GM21717 (cell line): Measurements from ENCODE around the gene CDH12.
"Not testable (repeated sequence)": the region's sequence is repeated elsewhere in the genome, so short reads cannot be mapped to it uniquely, and the experiment has no call there.

Experiments used
- ATAC-seq: cut with Tn5 transposase; IDR thresholded peaks from one replicate; pipeline ENCODE4 v1.9.1; 2021; ENCODE audit warnings: mild to moderate bottlenecking, moderate library complexity; ENCODE audit not compliant: unreplicated experiment

The CDH12 gene

DNA sequence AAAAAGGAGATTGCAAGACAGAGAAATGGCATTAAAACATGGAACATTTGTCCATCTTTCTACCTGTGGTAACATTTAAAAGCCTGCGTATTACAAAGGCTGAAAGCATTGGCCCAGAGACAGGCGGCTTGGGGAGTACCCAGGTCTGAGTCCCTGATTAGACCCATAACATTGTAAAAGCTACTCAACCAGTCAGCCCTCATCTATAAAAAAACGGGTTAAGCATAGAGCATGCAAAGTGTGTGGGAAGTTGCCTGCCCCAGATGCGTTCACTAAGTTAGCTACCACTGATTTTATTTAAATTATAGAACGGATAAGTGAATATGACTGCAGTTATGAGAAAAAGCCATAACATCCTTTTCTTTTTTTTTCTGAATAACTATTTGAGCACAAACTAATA lies 276.1 kb downstream of the CDH12 start:
- no peak for ATAC-seq

DNA sequence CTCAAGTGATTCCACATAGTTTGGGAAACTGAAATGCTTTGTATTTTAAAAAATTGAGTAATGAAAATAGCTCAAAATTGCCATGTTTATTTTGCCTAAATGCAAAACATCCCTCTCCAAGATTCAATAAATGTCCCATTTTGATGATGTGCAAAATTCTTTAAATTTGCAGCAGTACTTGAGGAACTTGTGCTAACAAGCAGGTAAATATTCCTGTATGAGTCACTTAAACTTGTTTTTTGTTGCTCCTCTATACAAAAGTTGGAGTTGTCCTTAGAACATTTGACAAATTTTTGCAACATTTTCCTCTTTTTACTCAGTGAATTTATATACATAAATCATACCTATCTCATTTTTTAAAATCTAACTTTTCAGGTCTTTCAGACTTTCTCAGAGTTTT lies 280.2 kb downstream of the CDH12 start:
- no peak for ATAC-seq

DNA sequence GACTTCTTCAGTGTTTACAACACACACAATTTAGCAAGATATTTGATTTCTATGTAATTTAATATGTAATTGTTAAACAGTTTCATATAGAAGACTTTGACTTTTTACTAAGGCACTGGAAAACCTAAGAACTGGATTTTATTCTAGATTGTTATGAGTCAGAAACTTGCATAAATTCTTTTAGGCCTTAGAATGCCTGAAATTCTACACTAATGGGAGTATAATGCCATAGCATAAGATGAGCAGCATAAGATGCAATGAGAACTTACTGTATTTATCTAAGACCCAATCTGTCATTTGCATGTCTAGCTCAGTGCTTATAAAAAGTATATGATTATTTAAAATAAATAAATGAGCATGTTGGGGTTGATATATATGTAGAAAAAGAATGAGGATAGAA lies 285.2 kb downstream of the CDH12 start:
- no peak for ATAC-seq

DNA sequence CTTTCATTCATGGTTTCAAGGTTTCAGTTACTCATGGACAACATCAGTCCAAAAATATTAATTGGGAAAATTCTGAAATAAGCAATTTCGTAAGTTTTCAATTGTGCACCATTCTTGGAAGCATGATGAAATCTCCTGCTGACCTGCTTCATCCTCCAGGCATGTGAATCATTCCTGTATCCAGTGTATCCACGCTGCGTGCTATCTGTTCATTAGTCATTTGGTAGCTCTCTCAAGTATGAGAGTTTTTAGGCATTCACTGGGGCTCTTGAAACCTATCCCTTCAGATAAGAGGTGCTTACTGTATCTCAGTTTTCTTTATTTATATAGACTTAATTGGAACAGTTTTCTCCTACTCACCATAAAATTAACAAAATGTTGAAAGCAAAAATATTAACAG lies 293.0 kb downstream of the CDH12 start:
- ATAC-seq: no peak

DNA sequence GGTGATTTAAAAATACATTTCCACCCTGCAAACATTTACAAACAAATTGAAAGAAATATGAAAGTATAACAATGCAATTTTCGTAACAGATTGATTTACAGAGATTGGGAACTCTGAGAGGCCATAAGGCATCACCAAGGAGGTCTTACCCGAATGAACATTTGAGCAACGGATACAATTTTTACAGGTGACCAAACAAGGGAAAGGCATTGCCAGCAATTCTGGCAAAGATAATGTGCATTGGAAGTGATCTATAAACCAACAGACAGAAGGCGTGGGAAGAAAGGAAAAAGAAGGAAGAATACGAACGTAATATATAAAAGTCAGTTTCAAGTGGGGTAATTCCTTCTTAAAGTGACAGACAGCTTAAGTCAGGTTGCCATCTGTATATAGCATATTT lies 295.9 kb downstream of the CDH12 start:
- ATAC-seq: no peak

DNA sequence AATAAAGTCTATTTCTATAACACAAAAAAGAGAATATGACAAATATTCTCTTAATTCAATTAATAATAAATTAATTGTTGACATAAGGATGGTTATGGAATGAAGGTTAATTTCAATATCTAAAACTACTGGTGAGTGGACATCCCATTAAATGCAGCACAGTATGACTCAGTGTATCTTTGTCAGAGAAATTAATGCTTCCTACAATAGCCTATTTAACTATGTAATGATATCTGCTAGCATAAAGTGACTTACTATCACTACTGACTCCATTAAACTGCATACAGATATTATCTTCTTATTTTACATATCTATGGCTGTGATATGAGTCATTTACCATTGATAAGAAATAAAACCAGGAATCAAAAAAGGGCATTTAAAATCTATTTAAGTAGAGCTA lies 298.7 kb downstream of the CDH12 start:
- no peak for ATAC-seq

DNA sequence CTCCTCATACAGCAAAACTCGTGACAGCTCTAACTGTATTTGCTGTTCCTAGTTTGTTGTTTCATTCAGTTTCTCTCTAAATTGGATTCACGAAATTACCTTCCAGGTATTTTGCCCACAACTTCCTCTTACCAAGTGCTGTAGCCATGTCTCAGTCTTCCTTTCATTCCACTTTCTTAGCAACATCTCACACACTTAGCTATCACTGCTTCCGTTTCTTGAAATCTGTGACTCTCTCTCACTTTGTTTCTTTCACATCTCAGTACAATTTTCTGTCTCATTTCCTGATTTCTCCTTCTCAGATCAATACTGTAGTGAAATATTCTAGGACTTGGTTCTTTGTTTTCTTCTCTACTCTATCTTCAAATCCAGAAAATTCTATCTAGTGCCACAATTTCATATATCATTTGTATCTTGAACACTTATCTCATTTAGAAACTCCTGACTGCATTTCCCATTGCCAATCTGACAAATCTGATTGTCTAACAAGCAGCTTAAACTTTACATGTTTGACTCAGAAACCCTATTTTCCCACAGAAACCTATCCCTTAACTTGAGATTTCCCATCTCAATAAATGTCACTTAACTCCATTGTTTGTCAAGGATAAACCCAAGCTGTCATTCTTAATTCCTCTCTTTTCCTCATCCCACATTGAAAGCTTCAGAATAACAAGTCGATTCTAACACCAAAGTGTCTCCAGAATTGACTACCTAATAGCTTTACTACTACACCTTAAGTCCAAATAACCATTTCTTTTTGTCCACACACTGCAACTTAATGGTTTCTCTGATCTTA lies 303.1 kb downstream of the CDH12 start:
- ATAC-seq: peak; percentile 81

DNA sequence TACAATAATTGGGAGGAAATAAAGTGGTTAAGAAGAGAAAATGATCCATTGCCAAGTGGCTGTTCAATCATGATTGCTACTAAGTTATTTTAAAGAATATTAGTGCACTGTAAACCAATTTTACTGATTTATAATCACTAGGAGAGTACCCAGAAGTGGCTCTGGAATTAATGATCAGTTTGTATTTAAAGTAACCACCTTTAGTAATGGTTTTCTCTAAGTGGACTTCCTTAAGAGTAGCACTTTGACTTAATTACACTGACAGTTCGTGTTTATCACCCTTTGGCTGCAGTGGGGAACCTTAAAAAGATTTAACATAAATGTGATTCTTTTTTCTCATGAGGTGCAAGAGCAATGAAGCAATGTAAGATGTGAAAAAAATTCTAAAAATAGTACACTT lies 310.8 kb downstream of the CDH12 start:
- ATAC-seq: no peak

DNA sequence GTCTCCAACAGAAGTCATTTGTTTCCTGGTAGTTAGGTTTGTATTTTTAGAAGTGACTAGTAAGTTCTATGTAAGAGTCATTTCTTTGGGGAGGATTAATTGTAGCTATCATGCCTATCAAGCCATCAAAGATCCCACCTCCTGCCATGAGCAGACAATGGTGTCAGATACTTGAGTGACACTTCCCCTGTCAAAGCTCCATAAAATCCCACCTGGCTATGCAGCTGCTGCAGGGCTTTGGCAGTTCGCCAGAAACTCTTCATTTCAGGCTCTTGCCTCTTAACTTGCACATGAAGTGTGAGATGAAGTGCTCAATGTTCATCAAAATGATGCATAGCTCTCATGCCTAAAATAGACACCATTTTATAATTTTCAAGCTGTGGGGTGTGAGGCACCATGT lies 312.1 kb downstream of the CDH12 start:
- no peak for ATAC-seq

DNA sequence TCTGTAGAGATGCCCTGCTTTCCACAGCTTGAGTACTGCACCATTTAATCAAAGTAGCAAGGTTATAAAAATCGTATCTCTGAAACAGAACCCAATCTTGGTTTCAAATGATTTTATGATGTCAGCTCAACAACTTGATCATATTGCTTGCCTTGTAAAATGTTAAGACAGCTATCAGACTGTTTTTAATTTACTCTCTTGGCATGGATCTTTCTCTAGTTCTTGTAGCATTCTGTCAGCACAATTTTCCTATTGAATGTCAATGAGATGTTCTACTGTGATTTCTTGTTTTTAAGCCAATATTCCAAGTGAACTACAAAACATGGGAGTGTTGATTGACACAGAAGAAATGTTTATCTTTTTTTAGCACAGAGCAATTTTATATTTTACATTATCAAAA lies 313.4 kb downstream of the CDH12 start:
- no peak for ATAC-seq

DNA sequence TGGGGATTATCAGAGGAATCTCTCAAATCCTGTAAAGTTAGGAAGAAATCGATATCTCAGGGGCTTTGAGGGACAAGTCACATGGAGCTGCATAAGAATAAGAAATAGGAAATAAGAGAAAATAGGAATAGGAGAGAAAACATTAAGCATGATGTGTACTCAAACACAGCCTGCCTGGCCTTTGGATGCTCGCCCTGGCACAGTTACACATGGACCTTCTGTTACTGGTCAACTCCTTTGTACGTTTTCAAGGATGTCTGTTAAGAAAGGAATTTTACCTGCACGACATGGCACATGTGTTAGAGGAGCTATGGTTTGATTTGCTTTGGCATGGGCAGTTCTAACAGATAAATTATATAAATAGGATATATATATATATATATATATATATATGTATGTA lies 321.2 kb downstream of the CDH12 start:
- no peak for ATAC-seq

DNA sequence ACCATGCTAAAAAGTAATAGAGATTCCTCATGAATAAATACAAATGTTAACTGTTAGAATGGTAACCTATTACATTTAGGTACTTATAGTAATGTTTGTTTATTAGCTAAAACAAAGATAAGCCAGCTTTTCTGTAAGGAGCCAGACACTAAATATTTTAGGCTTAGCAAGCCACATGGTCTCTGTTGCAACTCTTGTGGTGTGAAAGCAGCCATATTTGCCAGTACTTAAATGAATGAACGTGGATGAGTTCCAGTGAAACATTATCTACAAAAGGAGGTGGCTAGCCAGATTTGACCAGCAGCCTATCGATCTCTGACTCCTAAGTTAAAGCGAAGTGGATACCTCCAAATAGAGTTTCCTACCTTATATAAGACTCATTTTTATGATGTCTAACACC lies 331.6 kb downstream of the CDH12 start:
- no peak for ATAC-seq

DNA sequence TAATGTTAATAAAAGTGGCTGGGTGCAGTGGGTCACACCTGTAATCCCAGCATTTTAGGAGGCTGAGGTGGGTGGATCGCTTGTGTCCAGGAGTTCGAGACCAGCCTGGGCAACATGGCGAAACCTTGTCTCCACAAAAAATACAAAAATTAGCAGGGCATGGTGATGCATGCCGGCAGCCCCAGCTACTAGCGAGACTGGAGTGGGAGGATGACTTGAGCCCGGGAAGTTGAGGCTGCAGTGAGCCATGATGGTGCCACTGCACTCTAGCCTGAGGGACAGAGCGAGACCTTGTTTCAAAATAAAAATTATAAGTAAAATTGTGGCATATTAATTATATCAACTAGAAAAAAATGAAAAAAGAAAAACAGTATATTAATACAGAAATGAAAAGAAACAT lies 336.6 kb downstream of the CDH12 start:
- ATAC-seq: not testable (repeated sequence)

DNA sequence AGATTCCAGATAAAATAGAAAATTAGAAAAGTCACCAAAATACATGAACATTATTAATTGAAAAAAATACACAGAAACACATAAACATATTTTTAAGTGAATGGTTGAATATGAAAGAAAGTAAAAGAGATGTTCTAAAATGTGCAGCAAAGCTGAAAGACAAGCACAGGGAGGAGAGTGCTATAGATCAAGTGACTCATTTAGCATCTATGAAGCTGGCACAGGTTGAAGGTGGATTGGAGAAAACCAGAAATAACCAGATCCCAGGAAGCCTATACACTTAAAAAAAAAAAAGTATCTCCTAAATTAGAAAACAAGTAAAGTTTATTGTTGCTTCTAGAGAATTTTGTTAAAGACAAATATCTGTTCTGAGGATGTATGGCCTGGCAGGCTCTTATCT lies 338.9 kb downstream of the CDH12 start:
- ATAC-seq: no peak

DNA sequence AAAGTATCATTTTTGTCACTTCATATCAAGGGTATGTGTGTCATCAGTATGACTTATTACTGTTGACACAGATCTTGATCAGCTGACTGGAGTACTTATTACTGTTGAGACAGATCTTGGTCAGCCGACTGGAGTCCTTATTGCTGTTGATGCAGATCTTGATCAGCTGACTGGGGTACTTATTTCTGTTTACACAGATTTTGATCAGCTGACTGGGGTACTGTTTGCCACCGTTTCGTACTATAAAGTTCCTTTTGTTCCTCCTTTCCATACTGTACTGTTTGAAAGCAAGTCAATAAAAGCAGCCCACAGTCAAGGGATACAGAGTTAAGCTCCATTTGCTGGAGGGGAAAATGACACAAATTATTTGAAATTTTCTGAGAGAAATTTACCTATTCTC lies 347.3 kb downstream of the CDH12 start:
- no peak for ATAC-seq

DNA sequence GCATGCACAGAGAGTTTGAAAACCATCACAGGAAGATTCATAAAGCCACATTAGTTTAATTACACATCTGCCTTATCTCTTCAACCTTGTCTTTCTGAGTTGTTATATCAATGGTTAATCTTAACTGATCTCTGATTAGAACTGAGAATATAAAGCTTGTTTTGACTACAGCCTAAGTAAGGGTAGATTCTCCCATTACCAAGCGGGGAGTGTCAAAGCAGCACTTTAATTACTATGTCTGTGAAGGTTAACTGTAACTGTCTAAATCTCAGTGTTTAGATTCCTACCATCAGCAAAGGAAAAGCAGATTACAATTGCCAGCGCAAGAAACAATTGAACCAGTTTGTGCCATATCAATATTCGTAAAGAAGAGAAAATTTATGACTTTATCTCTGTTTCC lies 348.7 kb downstream of the CDH12 start:
- no peak for ATAC-seq

DNA sequence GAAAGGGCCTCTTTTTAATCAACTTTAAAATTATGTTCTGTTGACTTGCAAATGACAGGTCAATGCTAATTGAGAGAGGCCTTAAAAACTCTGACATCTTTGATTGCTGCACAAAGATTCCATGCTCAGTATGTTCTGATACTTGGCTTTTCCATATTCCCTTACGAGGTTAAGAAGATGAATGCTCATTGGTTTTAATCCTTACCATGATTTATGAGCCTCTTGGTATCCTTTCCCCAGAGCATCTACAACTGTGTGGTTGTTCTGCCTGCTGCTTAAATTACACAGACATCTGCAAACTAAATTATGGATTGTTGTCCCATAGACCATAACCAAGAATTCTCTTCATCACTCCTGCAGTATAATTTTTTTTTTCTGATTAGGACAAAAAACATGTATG lies 352.6 kb downstream of the CDH12 start:
- no peak for ATAC-seq

DNA sequence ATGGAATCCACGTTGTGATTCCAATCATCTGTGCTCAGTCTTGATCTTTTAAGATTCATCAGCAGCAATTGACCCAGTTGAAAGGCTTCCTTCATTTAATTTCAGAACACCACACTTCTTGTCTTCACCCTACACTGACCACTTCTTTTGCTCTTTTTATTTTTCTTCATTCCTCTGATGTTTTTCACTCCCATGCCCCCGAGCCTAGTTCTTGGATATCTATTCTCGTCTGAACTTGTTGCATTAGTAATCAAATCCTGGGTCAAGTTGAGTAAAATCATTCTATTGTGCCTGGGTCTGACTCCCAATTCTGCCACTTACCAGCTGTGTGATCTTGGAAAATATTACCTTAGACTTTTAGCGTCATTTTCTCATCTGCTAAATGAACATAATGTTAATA lies 356.5 kb downstream of the CDH12 start:
- ATAC-seq: no peak

DNA sequence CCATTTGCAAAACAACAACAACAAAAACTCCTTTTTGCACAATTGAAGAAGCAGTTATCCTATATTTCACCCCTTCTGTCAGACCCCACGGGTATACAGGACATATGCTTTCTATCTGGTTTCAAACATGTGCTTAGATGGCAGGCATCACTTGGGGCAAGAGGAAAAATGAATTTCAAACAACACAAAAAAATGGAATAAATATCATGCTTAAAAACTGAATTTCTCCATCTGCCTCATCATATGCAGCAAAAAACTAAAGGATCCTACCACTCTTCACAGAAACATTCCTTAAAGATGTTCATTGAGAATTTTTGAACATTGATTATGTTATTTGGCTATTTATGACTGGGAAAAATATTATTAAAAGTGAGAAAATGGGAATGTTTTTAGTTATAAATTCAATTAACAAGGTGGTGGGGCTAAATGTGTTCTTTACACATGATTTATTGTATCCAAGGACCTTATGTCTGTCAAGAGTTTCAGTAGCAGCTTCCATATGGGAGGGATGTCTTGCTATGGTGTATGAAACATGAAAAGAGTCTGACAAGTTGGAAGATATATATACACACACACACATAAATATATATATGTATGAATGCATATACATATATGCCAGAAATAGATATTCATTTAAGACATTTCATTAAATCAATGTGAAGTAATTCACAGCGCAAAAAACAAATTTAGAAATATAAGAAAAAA lies 358.0 kb downstream of the CDH12 start:
- no peak for ATAC-seq

DNA sequence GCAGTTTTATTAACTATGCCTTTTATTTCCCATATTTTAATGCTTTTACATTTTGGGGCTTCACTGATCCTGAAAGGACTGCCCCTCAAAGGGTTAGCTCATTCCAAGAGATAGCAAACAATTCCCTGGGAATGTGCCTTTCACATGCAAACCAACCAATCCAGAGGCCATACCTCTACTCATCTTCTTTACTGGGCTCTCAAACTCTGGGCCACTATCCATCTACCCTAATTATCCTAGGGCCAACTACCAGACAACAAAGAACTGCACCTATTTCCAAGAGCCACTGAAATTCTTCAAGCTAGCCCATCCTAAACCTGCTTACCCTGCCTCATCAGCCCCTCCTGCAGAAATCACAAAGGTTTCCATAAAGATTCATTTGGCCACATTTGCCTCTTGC lies 364.7 kb downstream of the CDH12 start:
- ATAC-seq: no peak

DNA sequence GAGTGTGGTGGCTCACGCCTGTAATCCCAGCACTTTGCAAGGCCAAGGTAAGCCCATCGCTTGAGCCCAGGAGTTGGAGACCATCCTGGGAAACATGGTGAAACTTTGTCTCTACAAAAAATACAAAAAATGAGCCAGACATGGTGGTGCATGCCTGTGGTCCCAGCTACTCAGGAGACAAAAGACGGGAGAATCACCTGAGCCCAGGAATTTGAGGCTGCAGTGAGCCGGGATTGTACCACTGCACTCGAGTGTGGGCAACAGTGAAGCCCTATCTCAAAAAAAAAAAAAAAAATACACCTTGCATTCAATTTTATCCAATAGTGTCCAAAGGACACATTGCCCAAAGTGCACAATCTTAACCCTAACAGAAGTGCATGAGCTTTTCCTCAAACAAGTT lies 372.8 kb downstream of the CDH12 start:
- ATAC-seq: no peak

DNA sequence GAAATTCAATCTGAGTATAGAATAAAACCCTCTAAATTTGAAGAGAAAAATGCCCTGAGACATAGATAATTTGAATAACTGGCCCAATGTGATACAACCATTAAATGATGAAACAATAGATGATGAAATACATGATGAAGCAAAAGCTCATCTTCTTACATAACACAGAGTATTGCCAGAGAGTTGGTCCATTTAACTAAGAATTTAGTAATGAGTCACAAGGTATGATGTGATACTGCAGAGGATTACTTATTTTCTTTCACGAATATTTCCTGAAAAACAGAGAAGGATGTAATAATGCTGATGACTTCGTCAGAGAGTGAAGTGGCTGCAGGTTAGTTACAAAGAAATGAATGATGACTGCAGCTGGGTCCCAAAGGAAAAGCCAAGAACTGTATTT lies 379.3 kb downstream of the CDH12 start:
- ATAC-seq: no peak

DNA sequence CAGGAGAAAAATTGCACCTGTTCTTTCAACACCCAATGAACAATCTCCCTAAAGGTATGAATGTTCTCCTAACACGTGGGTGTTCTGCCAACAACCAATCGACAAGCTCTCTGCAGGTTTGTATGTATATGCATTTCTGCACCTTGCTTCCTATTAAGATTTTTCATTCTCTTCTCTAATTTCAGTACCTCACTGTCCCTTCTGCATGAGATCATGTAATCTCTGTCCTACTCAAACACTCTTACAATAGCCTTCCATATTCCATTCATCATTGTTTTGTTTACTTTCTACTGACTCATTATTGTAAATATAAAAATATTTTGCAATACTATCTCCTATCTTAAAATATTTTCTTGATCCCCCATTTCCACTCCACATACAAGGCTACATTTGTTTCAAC lies 382.0 kb downstream of the CDH12 start:
- ATAC-seq: no peak
